Activated naive CD4-positive, alpha-beta T cell treated with anti-CD3 and anti-CD28 coated beads, Interleukin-2, amount 10 ng/mL, durations not matched to agents 5 hours and 36 hours (primary cell): ENCODE measurements around the gene EGFLAM. TPM values are rescaled to one million over a fixed set of nuclear protein-coding genes. Genes with fewer than 3 reads are reported as not detected.

Source experiments
- total RNA-seq, 2 experiments: library from RNA; stranded (reverse); gene quantifications; one replicate each; pipeline ENCODE4 v1.2.3, GENCODE V29; 2021

The EGFLAM gene
- not detected for total RNA-seq

GRCh38 chr5:38258319-38259061, at the start of gene EGFLAM:
Gene EGFLAM, plus strand, starts transcription at chr5:38258559. Its CDS starts 196 bp downstream, at chr5:38258755.

